IPS-18a (cell line): ENCODE measurements around the gene LINGO3.
"Not testable (repeated sequence)": the region's sequence is repeated elsewhere in the genome, so short reads cannot be mapped to it uniquely, and the experiment has no call there.

Experiments
- H3K27ac ChIP-seq: one replicate; pipeline ENCODE4 v1.5.1; 2013; ENCODE audit warnings: low read length
- H3K27me3 ChIP-seq: one replicate; pipeline ENCODE4 v1.6.1; 2013; ENCODE audit warnings: mild to moderate bottlenecking, low read length; ENCODE audit not compliant: control insufficient read depth, insufficient read depth
- H3K36me3 ChIP-seq: one replicate; pipeline ENCODE4 v1.6.1; 2013; ENCODE audit warnings: low read depth, low read length; ENCODE audit not compliant: control insufficient read depth
- H3K4me1 ChIP-seq: one replicate; pipeline ENCODE4 v1.6.1; 2013; ENCODE audit warnings: low read depth, low read length; ENCODE audit not compliant: control insufficient read depth
- H3K4me3 ChIP-seq: one replicate; pipeline ENCODE4 v1.5.1; 2013; ENCODE audit warnings: low read length
- H3K9ac ChIP-seq: one replicate; pipeline ENCODE4 v1.6.1; 2013; ENCODE audit warnings: mild to moderate bottlenecking, low read length, moderate library complexity
- H3K9me3 ChIP-seq: one replicate; pipeline ENCODE4 v1.6.1; 2013; ENCODE audit warnings: low read depth, low read length; ENCODE audit not compliant: control insufficient read depth

LINGO3 gene, protein sequence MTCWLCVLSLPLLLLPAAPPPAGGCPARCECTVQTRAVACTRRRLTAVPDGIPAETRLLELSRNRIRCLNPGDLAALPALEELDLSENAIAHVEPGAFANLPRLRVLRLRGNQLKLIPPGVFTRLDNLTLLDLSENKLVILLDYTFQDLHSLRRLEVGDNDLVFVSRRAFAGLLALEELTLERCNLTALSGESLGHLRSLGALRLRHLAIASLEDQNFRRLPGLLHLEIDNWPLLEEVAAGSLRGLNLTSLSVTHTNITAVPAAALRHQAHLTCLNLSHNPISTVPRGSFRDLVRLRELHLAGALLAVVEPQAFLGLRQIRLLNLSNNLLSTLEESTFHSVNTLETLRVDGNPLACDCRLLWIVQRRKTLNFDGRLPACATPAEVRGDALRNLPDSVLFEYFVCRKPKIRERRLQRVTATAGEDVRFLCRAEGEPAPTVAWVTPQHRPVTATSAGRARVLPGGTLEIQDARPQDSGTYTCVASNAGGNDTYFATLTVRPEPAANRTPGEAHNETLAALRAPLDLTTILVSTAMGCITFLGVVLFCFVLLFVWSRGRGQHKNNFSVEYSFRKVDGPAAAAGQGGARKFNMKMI

DNA sequence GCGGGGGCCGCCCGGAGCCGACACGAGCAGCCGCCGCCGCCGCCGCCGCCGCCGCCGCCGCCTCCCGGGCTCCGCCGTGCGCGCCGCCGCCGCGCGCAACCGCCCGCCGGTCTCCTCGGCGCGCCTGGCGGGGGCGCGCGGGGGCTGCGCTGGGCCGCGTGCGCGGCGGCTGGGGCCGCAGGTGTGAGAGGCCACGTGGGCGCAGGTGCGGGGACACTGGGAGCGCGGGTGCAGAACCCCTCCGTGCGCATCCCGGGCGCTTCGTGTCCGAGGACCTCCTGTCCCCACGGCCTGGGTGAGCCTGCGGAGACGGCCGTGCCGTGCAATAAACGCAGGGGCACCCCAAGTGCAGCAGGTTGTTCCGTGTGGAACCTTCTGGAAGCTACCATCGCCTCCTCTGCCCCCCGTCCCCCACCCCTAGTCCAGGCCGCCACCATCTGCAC lies at the start of gene LINGO3:
LINGO3 (minus strand) TSS at position 41 of the 443 bp plus-strand sequence. CDS start 16,378 bp downstream, outside the sequence.
- Histone ChIP-seq H3K36me3 (no peaks in the 10 kb centered on the region), H3K27me3 (peaks cover 39% of the 10 kb centered on the region), H3K4me1 (no peaks in the 10 kb centered on the region), H3K9ac (no peak within 1 kb of the TSS), H3K27ac (no peak within 1 kb of the TSS), H3K4me3 (no peak within 1 kb of the TSS), H3K9me3 (no peaks in the 10 kb centered on the region)

DNA sequence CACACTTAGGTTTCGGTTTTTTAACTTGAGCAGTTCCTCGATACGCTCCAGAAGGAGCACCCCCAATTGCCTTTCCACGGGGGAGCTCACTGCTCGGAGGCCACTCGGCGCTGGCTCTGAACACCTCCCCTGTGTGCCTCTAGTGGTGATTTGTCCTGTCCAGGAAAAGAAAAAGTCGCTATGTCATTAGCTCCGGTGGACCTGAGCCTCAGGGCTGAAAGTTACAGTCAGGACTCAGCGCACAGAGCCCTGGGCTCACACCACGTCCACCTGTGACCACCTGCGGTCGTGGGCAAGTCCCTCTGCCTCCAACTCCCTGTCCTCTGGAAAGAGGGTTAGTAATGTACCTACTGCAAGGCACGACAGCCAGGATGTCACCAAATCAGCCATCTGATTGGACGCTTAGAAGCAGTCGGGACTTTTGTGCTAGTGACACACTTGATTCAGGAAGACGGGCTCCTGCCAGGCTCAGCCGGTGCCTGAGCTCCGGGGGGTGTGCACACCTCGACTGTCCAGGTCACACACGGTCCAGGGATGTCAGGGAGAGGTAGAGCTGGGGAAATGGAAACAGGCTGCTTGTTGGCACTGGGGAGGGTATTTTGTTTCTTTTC lies 48.2 kb upstream of the LINGO3 start:
- Histone ChIP-seq H3K36me3 (no peaks in the 10 kb centered on the region), H3K4me1 (no peaks in the 10 kb centered on the region), H3K9me3 (no peaks in the 10 kb centered on the region), H3K4me3 (no peak overlapping the region), H3K9ac (no peak overlapping the region), H3K27ac (no peak overlapping the region), H3K27me3 (peaks cover 25% of the 10 kb centered on the region)

DNA sequence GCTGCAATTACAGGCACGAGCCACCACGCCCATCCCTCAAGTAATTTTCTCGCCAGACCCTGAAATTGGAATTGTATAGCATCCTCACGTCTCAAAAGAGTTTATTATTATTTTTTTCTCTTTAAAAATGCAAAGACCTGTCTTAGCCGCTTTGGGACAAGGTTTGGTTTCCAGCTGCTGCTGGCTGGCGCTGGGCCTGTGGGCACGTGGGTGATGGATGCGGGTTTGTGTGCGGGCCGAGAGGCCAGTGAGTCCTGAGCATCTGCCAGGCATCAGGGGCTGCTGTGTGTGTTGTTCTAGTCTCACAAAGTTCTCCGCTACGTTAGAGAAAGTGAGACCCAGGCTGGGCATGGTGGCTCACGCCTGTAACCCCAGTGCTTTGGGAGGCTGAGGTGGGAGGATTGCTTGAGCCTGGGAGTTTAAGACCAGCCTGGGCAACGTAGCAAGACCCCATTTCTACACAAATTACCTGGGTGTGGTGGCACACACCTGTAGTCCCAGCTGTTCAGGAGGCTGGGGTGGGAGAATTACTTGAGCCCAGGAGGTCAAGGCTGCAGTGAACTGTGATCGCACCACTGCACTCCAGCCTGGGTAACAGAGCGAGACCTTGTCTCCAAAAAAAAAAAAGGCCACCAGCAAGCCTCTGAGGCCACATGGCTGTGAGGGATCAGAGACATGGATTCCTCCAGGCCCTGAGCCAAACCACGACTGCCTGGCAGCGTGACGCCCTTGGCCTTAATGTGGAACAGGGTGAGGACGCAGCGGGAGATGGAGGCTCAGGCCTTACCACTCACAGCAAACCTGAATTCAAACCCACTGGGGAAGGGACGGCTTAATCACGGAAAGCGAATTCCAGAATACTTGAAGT lies 47.4 kb upstream of the LINGO3 start:
- Histone ChIP-seq H3K4me1 (no peaks in the 10 kb centered on the region), H3K9ac (no peak overlapping the region), H3K27ac (no peak overlapping the region), H3K27me3 (peaks cover 20% of the 10 kb centered on the region), H3K9me3 (no peaks in the 10 kb centered on the region), H3K4me3 (no peak overlapping the region), H3K36me3 (no peaks in the 10 kb centered on the region)

DNA sequence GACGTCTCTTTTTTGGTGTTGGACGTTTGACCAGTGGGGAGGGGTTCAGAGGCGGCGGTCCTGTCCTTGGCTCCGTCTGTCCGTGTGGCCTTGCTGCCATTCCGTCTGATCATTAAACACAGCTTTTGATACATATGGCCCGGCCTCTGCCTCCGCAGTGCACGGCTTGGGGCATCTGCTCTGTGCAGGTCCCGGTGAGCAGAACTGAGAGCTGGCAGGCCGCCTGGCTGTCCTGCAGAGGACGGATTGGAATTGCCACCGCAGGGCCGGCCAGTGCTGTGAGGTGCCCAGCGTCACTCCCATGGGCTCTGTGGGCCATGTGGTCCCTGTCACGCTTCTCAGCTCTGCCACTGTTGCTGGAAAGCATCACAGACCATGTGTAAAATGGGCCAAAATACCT lies 46.7 kb upstream of the LINGO3 start:
- Histone ChIP-seq H3K4me1 (no peaks in the 10 kb centered on the region), H3K9ac (no peak overlapping the region), H3K27ac (no peak overlapping the region), H3K4me3 (no peak overlapping the region), H3K27me3 (peaks cover 14% of the 10 kb centered on the region), H3K36me3 (no peaks in the 10 kb centered on the region), H3K9me3 (no peaks in the 10 kb centered on the region)

DNA sequence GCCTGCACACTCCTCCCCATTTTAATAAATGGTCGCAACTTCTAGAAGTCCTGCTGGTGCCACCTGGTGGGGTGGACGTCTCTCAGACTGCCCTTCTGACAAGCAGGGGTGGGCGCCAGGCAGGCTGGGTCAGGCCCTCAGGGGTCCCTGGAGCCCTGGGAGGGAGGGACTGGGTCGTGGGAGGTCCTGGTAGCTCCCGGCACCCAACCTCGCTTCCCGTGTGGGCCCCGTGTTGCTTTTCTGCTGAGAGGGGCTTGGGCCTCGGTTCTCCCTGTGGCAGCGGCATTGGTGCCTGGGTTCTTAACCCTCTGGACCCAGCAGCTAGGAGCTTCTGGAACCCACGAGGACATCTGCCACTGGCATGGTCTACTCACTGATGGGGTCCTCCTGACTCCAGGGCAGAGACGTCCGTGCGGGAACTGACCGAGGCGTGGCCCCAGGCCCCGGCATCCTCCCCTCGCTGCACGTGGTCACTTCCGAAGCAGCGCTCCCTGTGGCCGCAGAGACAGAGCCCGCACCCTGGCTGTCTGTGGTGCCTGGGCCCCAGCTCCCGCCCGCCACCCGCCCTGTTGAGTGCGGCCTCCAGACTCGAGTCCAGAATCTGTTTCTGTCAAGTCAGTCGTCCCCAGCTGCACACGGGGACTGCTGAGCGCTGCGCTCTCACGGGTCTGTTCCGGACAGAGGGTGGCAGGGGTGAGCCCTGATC lies 46.1 kb upstream of the LINGO3 start:
- peaks cover 10% of the 10 kb centered on the region for H3K27me3 ChIP-seq
- H3K36me3 ChIP-seq, result no peaks in the 10 kb centered on the region
- H3K4me1 ChIP-seq, result no peaks in the 10 kb centered on the region
- H3K9ac ChIP-seq, result no peak overlapping the region
- no peaks in the 10 kb centered on the region for H3K9me3 ChIP-seq
- H3K4me3 ChIP-seq, result no peak overlapping the region
- H3K27ac ChIP-seq, result no peak overlapping the region

DNA sequence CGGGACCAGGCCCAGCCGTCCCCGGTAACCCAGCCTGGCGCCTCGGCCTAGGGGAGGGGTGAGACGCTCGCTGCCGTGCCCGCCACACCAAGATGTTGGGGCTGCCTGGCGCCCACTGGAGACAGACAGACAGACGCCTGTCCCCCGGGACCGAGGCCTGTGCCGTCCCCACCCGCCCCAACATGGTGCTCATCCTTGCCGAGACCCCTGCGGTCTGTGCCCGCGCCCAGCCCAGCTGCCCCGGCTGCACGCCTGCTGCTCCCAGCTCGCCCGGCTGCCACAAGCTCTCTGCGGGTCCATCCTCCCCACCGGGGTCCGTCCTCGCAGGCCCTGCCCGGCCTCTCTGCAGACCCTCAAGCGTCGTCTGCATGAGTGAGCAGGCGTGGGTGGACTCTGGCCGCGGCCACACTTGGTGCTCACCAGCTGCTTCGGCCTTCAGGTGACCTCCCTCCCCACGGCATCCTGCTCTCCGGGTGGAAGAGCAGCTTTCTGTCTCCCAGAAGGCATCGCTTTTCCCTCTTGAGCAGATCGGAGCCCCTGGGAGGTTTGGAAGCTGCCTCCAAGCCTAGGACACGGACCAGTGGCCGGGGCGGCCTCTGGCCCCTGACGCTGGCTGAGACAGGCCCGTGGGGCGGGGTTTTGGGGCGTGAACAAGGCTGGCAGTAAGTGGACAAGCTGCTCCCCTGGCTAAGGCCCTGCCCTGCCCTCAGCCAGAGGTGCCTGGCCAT lies 45.4 kb upstream of the LINGO3 start:
- Histone ChIP-seq H3K27ac (no peak overlapping the region), H3K4me3 (no peak overlapping the region), H3K9me3 (no peaks in the 10 kb centered on the region), H3K36me3 (no peaks in the 10 kb centered on the region), H3K27me3 (peaks cover 4% of the 10 kb centered on the region), H3K4me1 (no peaks in the 10 kb centered on the region), H3K9ac (no peak overlapping the region)

DNA sequence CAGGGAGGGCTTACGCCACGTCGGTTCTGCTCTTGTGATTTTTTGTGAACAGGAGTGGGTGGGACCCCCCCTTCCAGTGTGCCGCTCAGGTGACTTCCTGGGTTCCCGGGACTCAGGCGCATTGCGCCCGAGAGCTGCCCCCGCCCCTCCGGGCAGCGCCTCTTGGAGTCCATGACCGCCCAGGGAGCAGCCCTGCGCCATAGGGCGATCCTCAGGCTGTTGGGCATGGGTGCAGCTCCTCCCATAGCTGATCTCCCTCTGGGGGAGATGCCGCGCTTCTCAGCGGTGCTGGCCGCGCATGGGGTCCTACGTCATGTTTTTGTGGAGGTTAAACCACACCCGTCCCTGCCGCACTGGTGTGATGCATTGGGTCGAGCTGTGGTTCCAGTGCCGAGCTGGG lies 44.2 kb upstream of the LINGO3 start:
- Histone ChIP-seq H3K9ac (no peak overlapping the region), H3K36me3 (no peaks in the 10 kb centered on the region), H3K27me3 (no peaks in the 10 kb centered on the region), H3K4me1 (no peaks in the 10 kb centered on the region), H3K9me3 (no peaks in the 10 kb centered on the region), H3K4me3 (no peak overlapping the region), H3K27ac (no peak overlapping the region)

DNA sequence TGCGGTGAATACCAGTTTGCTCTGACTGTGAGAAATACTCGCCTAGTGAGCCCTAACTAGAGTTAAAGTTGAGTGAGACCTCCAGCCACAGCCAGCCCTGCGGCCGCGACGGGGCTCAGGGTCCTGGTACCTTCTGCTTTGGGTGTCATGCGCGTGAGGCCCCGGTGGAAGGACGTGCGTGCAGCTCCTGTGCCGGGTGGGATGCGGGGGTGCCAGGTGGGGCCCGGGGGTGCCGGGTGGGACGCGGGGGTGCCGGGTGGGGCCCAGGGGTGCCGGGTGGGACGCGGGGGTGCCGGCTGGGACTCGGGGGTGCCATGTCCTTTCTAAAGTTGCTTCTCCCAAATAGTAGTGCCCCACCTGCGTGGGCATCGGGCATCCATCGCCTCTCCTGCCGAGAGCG lies 43.6 kb upstream of the LINGO3 start:
- no peaks in the 10 kb centered on the region for H3K4me1 ChIP-seq
- no peak overlapping the region for H3K9ac ChIP-seq
- no peaks in the 10 kb centered on the region for H3K36me3 ChIP-seq
- H3K27ac ChIP-seq, result no peak overlapping the region
- no peaks in the 10 kb centered on the region for H3K9me3 ChIP-seq
- H3K4me3 ChIP-seq, result no peak overlapping the region
- H3K27me3 ChIP-seq, result no peaks in the 10 kb centered on the region

DNA sequence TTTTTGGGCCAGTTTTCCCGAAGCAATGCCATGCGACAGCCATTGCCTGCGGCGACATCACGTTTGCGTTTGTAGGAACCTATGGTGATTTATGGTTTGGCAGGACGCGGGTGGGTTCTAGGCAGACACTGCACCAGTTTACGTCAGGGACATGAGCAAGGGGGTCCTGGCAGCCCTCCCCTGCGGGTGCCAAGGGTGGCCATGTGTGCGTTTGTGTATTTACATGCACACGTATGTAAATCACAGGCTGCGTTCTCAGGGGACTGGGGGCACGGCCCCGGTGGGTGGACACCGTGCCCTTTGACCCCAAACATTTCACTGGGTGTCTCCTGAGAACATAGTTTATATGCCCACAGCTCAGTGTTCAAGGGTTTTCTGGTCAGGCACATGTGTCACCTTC lies 42.7 kb upstream of the LINGO3 start:
- no peaks in the 10 kb centered on the region for H3K9me3 ChIP-seq
- H3K4me1 ChIP-seq, result no peaks in the 10 kb centered on the region
- H3K9ac ChIP-seq, result no peak overlapping the region
- H3K27ac ChIP-seq, result no peak overlapping the region
- no peaks in the 10 kb centered on the region for H3K36me3 ChIP-seq
- H3K27me3 ChIP-seq, result no peaks in the 10 kb centered on the region
- H3K4me3 ChIP-seq, result no peak overlapping the region

DNA sequence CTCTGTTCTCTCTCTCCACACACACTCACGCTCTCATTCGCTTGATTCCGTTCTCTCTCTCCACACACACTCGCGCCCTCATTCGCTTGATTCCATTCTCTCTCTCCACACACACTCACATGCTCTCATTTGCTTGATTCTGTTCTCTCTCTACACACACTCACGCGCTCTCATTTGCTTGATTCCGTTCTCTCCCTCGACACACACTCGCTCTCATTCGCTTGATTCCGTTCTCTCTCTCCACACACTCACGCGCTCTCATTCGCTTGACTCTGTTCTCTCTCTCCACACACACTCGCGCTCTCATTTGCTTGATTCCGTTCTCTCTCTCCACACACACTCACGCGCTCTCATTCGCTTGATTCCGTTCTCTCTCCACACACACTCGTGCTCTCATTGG lies 41.9 kb upstream of the LINGO3 start:
- H3K4me3 ChIP-seq, H3K9me3 ChIP-seq, H3K4me1 ChIP-seq, H3K36me3 ChIP-seq, H3K27ac ChIP-seq, H3K27me3 ChIP-seq, H3K9ac ChIP-seq: not testable (repeated sequence)
